Mucosa of gallbladder (tissue), 1 donor: ENCODE results near the gene EME1. TPM values are rescaled to one million over a fixed set of nuclear protein-coding genes. Genes with fewer than 3 reads are reported as not detected.
"Not testable (repeated sequence)": the region's sequence is repeated elsewhere in the genome, so short reads cannot be mapped to it uniquely, and the experiment has no call there.

Experiments
- DNase-seq: peaks from one replicate; pipeline ENCODE4 v3.0.0-alpha.2; 2020; ENCODE audit warnings: low spot score
- total RNA-seq: library from RNA; stranded (reverse); gene quantifications from one replicate; pipeline ENCODE4 v1.2.1, GENCODE V29; 2021
- donor health status: DM: no; HTN: no; CAD: no.

EME1 gene
- total RNA-seq, 1 donor from 2014 or later: 1.4 TPM

- DNase-seq: no peak
Measured at GRCh38 chr17:50393700-50394099, 20.7 kb downstream of the EME1 start.

GRCh38 chr17:50394711-50395110 is 21.7 kb downstream of the EME1 start:
- DNase-seq: no peak

- peak; percentile 38 for DNase-seq
Measured at GRCh38 chr17:50396261-50397110, 23.5 kb downstream of the EME1 start.

GRCh38 chr17:50397111-50397918 is 24.3 kb downstream of the EME1 start, which contains the start of gene LRRC59:
Gene LRRC59 (minus strand): TSS chr17:50397523. CDS start chr17:50397317, 206 bp downstream.
- DNase-seq: peak; percentile 91

- DNase-seq: no peak
Measured at GRCh38 chr17:50397919-50398285, 24.9 kb downstream of the EME1 start.

GRCh38 chr17:50398672-50399071 is 25.6 kb downstream of the EME1 start:
- DNase-seq: not testable (repeated sequence)

- not testable (repeated sequence) for DNase-seq
Measured at GRCh38 chr17:50399591-50399990, 26.6 kb downstream of the EME1 start.

- not testable (repeated sequence) for DNase-seq
Measured at GRCh38 chr17:50405351-50405750, 32.3 kb downstream of the EME1 start.

GRCh38 chr17:50406578-50406977 is 33.5 kb downstream of the EME1 start:
- no peak for DNase-seq

GRCh38 chr17:50407921-50408320 is 34.9 kb downstream of the EME1 start:
- DNase-seq: no peak

GRCh38 chr17:50412188-50412732 is 39.2 kb downstream of the EME1 start:
- DNase-seq: no peak

GRCh38 chr17:50414808-50415207 is 41.8 kb downstream of the EME1 start:
- no peak for DNase-seq

- not testable (repeated sequence) for DNase-seq
Measured at GRCh38 chr17:50419577-50419976, 46.5 kb downstream of the EME1 start.

- DNase-seq: no peak
Measured at GRCh38 chr17:50420419-50421112, 47.5 kb downstream of the EME1 start.

GRCh38 chr17:50421308-50422051 is 48.5 kb downstream of the EME1 start:
- no peak for DNase-seq

- DNase-seq: no peak
Measured at GRCh38 chr17:50422738-50423137, 49.7 kb downstream of the EME1 start.

- DNase-seq: peak; percentile 56
Measured at GRCh38 chr17:50423553-50424159, 50.6 kb downstream of the EME1 start.

- DNase-seq: no peak
Measured at GRCh38 chr17:50424246-50424995, 51.4 kb downstream of the EME1 start.

GRCh38 chr17:50424996-50425681 is 52.1 kb downstream of the EME1 start:
- no peak for DNase-seq
